ENCODE measurements around the gene SGTB. TPM values are rescaled to one million over a fixed set of nuclear protein-coding genes. Genes with fewer than 3 reads are reported as not detected.

The SGTB gene
- total and polyA plus RNA-seq, 2 experiments from 2014 or later, result 8.0 to 12.5 TPM

- Histone ChIP-seq H3K27me3 (ENCODE audit: insufficient read depth) (no peaks in the 10 kb centered on the region), H3K79me2 (replicated peaks; ENCODE audit: insufficient read depth) (peaks cover 49% of the 10 kb centered on the region), H3K4me3 (peak overlapping the region; percentile 89), H4K20me1 (replicated peaks; ENCODE audit: insufficient read depth) (peaks cover 8% of the 10 kb centered on the region), H3K9me2 (ENCODE audit: insufficient read depth) (no peaks in the 10 kb centered on the region), H3K4me2 (peak overlapping the region; percentile 95), H3K4me1 (ENCODE audit: insufficient read depth) (peaks cover 22% of the 10 kb centered on the region), H3K27ac (ENCODE audit: low read depth) (no peak overlapping the region), H3F3A (replicated peaks; ENCODE audit: low read depth) (peaks cover 5% of the 10 kb centered on the region), H3K36me3 (ENCODE audit: insufficient read depth) (0 out of 2 replicates have a peak, but pooled peaks cover under 1% of the 10 kb centered on the region), H2AFZ (peak overlapping the region; percentile 89)
- Mint-ChIP-seq H3K36me3 (ENCODE audit: low read depth) (peaks cover 16% of the 10 kb centered on the region), H3K9me3 (no peaks in the 10 kb centered on the region; the same call in 1 of the 3 replicates), H3K27ac (no peak overlapping the region), H3K4me1 (peaks cover 17% of the 10 kb centered on the region), H3K4me3 (peak overlapping the region; percentile 84), H3K27me3 (ENCODE audit: insufficient read depth, low read depth, poor library complexity) (peaks cover 4% of the 10 kb centered on the region)
- TF ChIP-seq POLR2AphosphoS5 (IDR thresholded peaks at IDR 0.05; ENCODE audit: low read depth) (no peak), NANOG (IDR thresholded peaks at IDR 0.05; ENCODE audit: borderline replicate concordance) (no peak), EZH2 (IDR thresholded peaks at IDR 0.05; ENCODE audit: low read depth, unreplicated experiment) (no peak), ZNF331 (CRISPR knock-in tag; IDR thresholded peaks at IDR 0.05; ENCODE audit: low read depth) (no peak), JUNB (IDR thresholded peaks at IDR 0.05; ENCODE audit: unreplicated experiment) (no peak), ZNF114 (CRISPR knock-in tag; IDR thresholded peaks at IDR 0.05) (no peak)
- DNase-seq (ENCODE audit: low spot score) (peak; percentile 62), ATAC-seq (peak; percentile 23)
Observed at GRCh38 chr5:65721050-65721719, 724 bp downstream of the SGTB start.

DNA sequence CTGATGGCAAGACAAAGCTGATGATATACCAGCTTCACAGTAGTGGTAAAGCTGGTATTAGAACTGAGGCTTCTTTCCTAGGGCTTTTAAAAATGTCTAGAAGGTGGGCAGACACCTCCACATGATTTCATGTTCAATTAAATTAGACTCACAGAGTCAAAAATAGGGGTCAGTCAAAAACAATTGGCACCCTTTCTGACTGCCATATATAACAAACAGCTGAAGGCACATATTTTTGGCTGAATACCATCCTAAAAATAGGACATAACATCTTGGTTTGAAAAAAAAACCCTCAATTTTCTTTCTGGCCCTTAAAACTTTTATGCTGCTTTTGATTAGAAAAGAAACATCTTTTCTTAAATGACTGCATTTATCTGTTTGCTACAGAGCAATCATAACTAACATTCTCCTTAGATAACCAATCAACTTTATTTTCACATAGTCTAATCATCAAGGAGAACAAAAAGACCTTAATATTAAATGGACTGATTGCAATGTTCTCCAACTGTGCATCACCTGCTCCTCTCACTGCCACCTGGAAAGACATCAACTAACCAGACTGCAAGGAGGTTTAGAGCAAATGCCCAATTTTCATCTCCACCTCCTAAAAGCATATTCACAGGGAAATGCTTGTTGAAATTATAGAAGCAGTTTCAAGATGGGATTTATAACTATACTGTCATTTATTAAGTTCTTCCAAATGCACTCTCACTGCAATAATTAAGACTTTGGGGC lies 3.2 kb downstream of the SGTB start:
- H3K4me2 ChIP-seq, result no peak overlapping the region
- no peak overlapping the region for H3K27ac ChIP-seq (ENCODE audit: low read depth)
- H3K36me3 ChIP-seq (ENCODE audit: insufficient read depth), result 0 out of 2 replicates have a peak, but pooled peaks cover 4% of the 10 kb centered on the region
- H2AFZ ChIP-seq, result no peak overlapping the region
- no peak for DNase-seq (ENCODE audit: low spot score)
- Mint-ChIP-seq H3K36me3 (ENCODE audit: low read depth) (peaks cover 13% of the 10 kb centered on the region), H3K9me3 (no peaks in the 10 kb centered on the region; the same call in 2 of the 3 replicates), H3K4me1 (peaks cover 4% of the 10 kb centered on the region), H3K27ac (no peak overlapping the region), H3K27me3 (ENCODE audit: insufficient read depth, low read depth, poor library complexity) (peaks cover 4% of the 10 kb centered on the region), H3K4me3 (no peak overlapping the region)
- peaks cover 36% of the 10 kb centered on the region for H3K79me2 ChIP-seq (replicated peaks; ENCODE audit: insufficient read depth)
- H3K4me3 ChIP-seq, result no peak overlapping the region
- H3K9me2 ChIP-seq (ENCODE audit: insufficient read depth), result no peaks in the 10 kb centered on the region
- peaks cover 5% of the 10 kb centered on the region for H3F3A ChIP-seq (replicated peaks; ENCODE audit: low read depth)
- no peak for ATAC-seq
- H3K27me3 ChIP-seq (ENCODE audit: insufficient read depth), result no peaks in the 10 kb centered on the region
- H4K20me1 ChIP-seq (replicated peaks; ENCODE audit: insufficient read depth), result peaks cover 14% of the 10 kb centered on the region; the same call in 1 of the 2 replicates
- H3K4me1 ChIP-seq (ENCODE audit: insufficient read depth), result peaks cover 8% of the 10 kb centered on the region; the same call in 1 of the 2 replicates
- TF ChIP-seq REST (IDR thresholded peaks at IDR 0.05; ENCODE audit: unreplicated experiment), result no peak
- TF ChIP-seq, protein P1, sequence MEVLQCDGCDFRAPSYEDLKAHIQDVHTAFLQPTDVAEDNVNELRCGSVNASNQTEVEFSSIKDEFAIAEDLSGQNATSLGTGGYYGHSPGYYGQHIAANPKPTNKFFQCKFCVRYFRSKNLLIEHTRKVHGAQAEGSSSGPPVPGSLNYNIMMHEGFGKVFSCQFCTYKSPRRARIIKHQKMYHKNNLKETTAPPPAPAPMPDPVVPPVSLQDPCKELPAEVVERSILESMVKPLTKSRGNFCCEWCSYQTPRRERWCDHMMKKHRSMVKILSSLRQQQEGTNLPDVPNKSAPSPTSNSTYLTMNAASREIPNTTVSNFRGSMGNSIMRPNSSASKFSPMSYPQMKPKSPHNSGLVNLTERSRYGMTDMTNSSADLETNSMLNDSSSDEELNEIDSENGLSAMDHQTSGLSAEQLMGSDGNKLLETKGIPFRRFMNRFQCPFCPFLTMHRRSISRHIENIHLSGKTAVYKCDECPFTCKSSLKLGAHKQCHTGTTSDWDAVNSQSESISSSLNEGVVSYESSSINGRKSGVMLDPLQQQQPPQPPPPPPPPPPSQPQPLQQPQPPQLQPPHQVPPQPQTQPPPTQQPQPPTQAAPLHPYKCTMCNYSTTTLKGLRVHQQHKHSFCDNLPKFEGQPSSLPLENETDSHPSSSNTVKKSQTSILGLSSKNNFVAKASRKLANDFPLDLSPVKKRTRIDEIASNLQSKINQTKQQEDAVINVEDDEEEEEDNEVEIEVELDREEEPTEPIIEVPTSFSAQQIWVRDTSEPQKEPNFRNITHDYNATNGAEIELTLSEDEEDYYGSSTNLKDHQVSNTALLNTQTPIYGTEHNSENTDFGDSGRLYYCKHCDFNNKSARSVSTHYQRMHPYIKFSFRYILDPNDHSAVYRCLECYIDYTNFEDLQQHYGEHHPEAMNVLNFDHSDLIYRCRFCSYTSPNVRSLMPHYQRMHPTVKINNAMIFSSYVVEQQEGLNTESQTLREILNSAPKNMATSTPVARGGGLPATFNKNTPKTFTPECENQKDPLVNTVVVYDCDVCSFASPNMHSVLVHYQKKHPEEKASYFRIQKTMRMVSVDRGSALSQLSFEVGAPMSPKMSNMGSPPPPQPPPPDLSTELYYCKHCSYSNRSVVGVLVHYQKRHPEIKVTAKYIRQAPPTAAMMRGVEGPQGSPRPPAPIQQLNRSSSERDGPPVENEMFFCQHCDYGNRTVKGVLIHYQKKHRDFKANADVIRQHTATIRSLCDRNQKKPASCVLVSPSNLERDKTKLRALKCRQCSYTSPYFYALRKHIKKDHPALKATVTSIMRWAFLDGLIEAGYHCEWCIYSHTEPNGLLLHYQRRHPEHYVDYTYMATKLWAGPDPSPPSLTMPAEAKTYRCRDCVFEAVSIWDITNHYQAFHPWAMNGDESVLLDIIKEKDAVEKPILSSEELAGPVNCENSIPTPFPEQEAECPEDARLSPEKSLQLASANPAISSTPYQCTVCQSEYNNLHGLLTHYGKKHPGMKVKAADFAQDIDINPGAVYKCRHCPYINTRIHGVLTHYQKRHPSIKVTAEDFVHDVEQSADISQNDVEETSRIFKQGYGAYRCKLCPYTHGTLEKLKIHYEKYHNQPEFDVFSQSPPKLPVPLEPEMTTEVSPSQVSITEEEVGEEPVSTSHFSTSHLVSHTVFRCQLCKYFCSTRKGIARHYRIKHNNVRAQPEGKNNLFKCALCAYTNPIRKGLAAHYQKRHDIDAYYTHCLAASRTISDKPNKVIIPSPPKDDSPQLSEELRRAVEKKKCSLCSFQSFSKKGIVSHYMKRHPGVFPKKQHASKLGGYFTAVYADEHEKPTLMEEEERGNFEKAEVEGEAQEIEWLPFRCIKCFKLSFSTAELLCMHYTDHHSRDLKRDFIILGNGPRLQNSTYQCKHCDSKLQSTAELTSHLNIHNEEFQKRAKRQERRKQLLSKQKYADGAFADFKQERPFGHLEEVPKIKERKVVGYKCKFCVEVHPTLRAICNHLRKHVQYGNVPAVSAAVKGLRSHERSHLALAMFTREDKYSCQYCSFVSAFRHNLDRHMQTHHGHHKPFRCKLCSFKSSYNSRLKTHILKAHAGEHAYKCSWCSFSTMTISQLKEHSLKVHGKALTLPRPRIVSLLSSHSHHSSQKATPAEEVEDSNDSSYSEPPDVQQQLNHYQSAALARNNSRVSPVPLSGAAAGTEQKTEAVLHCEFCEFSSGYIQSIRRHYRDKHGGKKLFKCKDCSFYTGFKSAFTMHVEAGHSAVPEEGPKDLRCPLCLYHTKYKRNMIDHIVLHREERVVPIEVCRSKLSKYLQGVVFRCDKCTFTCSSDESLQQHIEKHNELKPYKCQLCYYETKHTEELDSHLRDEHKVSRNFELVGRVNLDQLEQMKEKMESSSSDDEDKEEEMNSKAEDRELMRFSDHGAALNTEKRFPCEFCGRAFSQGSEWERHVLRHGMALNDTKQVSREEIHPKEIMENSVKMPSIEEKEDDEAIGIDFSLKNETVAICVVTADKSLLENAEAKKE (CRISPR knock-in tag; IDR thresholded peaks at IDR 0.05), result no peak
- TF ChIP-seq, protein P2, sequence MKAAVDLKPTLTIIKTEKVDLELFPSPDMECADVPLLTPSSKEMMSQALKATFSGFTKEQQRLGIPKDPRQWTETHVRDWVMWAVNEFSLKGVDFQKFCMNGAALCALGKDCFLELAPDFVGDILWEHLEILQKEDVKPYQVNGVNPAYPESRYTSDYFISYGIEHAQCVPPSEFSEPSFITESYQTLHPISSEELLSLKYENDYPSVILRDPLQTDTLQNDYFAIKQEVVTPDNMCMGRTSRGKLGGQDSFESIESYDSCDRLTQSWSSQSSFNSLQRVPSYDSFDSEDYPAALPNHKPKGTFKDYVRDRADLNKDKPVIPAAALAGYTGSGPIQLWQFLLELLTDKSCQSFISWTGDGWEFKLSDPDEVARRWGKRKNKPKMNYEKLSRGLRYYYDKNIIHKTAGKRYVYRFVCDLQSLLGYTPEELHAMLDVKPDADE (IDR thresholded peaks at IDR 0.05), result no peak
- TF ChIP-seq ZNF331 (CRISPR knock-in tag; IDR thresholded peaks at IDR 0.05; ENCODE audit: low read depth), result no peak
- TF ChIP-seq ZNF114 (CRISPR knock-in tag; IDR thresholded peaks at IDR 0.05), result no peak

All from GM23338 (cell line).